ENCODE results near the gene SPPL3.

DNA sequence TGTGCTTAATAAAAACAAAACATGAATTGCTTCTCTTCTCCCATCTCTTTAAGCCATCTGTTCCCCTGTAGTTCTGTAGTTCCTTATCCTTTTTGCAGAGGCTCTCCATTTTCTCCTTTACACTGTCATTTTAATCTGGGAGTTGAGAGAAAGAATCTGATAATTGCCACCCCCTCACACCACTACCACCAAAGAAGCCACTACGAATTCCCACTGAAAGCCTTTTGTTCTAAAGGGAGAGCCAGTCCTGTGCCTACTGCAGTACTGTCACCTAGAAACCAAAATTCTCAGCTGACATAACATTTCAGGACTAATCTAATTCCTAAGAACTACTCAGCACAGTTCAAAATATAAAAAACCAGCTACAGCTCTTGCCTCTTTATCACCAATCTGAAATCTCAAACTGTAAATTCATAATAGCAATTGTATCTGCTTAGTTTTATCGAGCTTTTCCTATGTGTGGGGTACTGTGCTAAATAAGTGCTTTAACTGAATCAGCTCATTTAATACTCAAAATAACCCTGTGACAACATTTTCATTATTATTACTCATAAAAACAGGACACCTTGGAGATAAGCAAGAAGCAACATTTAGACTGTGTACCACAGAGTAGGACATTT, 72.4 kb downstream of the SPPL3 start:
- TF ChIP-seq, protein P1, sequence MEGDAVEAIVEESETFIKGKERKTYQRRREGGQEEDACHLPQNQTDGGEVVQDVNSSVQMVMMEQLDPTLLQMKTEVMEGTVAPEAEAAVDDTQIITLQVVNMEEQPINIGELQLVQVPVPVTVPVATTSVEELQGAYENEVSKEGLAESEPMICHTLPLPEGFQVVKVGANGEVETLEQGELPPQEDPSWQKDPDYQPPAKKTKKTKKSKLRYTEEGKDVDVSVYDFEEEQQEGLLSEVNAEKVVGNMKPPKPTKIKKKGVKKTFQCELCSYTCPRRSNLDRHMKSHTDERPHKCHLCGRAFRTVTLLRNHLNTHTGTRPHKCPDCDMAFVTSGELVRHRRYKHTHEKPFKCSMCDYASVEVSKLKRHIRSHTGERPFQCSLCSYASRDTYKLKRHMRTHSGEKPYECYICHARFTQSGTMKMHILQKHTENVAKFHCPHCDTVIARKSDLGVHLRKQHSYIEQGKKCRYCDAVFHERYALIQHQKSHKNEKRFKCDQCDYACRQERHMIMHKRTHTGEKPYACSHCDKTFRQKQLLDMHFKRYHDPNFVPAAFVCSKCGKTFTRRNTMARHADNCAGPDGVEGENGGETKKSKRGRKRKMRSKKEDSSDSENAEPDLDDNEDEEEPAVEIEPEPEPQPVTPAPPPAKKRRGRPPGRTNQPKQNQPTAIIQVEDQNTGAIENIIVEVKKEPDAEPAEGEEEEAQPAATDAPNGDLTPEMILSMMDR (conservative IDR thresholded peaks at IDR 0.05): no peak
- TF ChIP-seq ZFX (IDR thresholded peaks at IDR 0.05): no peak

Measured in C4-2B (cell line).